ENCODE data around the gene NCEH1. TPM values are rescaled to one million over a fixed set of nuclear protein-coding genes. Genes with fewer than 3 reads are reported as not detected.

Gene NCEH1
- total and polyA plus RNA-seq, 2 of the 4 experiments (the other 2 are of a cell fraction): 22.3 to 23.3 TPM

DNA sequence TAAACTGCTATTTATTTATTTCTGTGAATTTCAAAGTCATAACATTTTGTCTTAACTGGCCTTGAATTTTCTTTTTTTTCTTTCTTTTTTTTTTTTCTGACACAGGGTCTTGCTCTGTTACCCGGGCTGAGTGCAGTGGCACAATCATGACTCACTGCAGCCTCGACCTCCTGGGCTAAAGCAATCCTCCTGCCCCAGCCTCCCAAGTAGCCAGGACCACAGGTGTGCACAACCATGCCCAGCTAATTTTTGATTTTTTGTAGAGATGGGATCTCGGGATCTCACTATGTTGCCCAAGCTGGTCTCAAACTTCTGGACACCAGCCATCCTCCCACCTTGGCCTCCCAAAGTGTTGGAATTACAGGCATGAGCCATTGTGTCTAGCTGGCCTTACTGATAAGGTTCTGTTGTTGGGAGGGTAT, 110.2 kb downstream of the NCEH1 start:
- Histone ChIP-seq H3K79me1 (ENCODE audit: low read depth in 1 of 2, low read length in 2 of 2) (no peaks in the 10 kb centered on the region), H2AFZ (replicated peaks; ENCODE audit: low read length, poor library complexity) (no peak overlapping the region), H3K27ac (ENCODE audit: insufficient read depth, low read length) (no peak overlapping the region), H3K9me1 (ENCODE audit: insufficient read depth, low read length) (no peaks in the 10 kb centered on the region), H3K27me3 (ENCODE audit: control insufficient read depth, insufficient read depth, low read length) (no peaks in the 10 kb centered on the region), H2BK20ac (ENCODE audit: low read depth, low read length) (no peak overlapping the region), H3K4me3 (ENCODE audit: insufficient read depth, low read depth, low read length) (no peak overlapping the region), H3K56ac (ENCODE audit: extremely low read depth, insufficient read depth, low read length) (no peak overlapping the region), H4K20me1 (ENCODE audit: insufficient read depth, low read length) (no peaks in the 10 kb centered on the region), H3K9ac (ENCODE audit: low read depth, low read length) (no peak overlapping the region), H2BK5ac (ENCODE audit: low read depth, low read length, poor library complexity, severe bottlenecking) (no peak overlapping the region), H3K23ac (ENCODE audit: low read depth, low read length) (no peak overlapping the region), H2BK120ac (ENCODE audit: low read depth, low read length) (no peak overlapping the region), H2BK15ac (ENCODE audit: low read depth, low read length) (no peak overlapping the region), H2AK9ac (replicated peaks; ENCODE audit: low read depth, low read length, poor library complexity) (no peak overlapping the region), H4K91ac (ENCODE audit: insufficient read depth, low read depth, low read length) (no peak overlapping the region), H4K5ac (ENCODE audit: low read depth, low read length) (no peak overlapping the region), H3K14ac (replicated peaks; ENCODE audit: low read depth, low read length) (no peak overlapping the region), H3K9me3 (ENCODE audit: control insufficient read depth, insufficient read depth, low read length) (no peaks in the 10 kb centered on the region), H4K8ac (ENCODE audit: low read depth in 2 of 2, low read length in 2 of 2) (no peak overlapping the region), H3K4me2 (ENCODE audit: low read depth, low read length) (no peak overlapping the region), H3K36me3 (ENCODE audit: control insufficient read depth, insufficient read depth, low read length) (no peaks in the 10 kb centered on the region), H3K4ac (ENCODE audit: low read depth, low read length) (no peak overlapping the region), H3K4me1 (ENCODE audit: control insufficient read depth, insufficient read depth, low read length) (no peaks in the 10 kb centered on the region), H3K18ac (ENCODE audit: low read depth, low read length) (no peak overlapping the region), H2AK5ac (ENCODE audit: low read depth, low read length) (no peak overlapping the region)
- in situ Hi-C loops (cut with MboI; ENCODE audit: low sequenced_read_pairs) (no loop called here), dilution Hi-C loops (cut with HindIII; ENCODE audit: low sequenced_read_pairs, unreplicated experiment) (no loop called here), intact Hi-C loops (cut with micrococcal nuclease) (no loop called here)
- ChIA-PET POLR2A (ENCODE audit: unreplicated experiment) (no interaction called here), CTCF (interaction anchor here (0.6 kb wide), 1 partner anchor 242 kb away, joined by 3 read pairs; no protein-coding TSS in a partner anchor)
- BruUV-seq (replicated peaks): no TSS peak
- no CpG with 5 or more reads among the region's 3 CpGs for WGBS, 2 experiments (ENCODE audit: extremely low coverage in 2 of 2, insufficient read length in 1 of 2)
- DNase-seq (no peak), ATAC-seq (ENCODE audit: low read depth) (no peak)
- TF ChIP-seq POLR2A (IDR thresholded peaks at IDR 0.05; ENCODE audit: low read depth, low read length) (no peak), CEBPB (IDR thresholded peaks at IDR 0.05; ENCODE audit: low read depth, low read length) (no peak), FOS (IDR thresholded peaks at IDR 0.05; ENCODE audit: low read depth, low read length) (no peak), MAZ (IDR thresholded peaks at IDR 0.05; ENCODE audit: borderline replicate concordance, low read depth, low read length) (no peak), RFX5 (IDR thresholded peaks at IDR 0.05; ENCODE audit: low read depth, low read length) (no peak), MXI1 (IDR thresholded peaks at IDR 0.05; ENCODE audit: borderline replicate concordance, low read depth, low read length) (no peak), RAD21 (IDR thresholded peaks at IDR 0.05; ENCODE audit: low read length) (no peak), RCOR1 (IDR thresholded peaks at IDR 0.05; ENCODE audit: insufficient replicate concordance, low read length) (no peak)
- TF ChIP-seq, protein P1, sequence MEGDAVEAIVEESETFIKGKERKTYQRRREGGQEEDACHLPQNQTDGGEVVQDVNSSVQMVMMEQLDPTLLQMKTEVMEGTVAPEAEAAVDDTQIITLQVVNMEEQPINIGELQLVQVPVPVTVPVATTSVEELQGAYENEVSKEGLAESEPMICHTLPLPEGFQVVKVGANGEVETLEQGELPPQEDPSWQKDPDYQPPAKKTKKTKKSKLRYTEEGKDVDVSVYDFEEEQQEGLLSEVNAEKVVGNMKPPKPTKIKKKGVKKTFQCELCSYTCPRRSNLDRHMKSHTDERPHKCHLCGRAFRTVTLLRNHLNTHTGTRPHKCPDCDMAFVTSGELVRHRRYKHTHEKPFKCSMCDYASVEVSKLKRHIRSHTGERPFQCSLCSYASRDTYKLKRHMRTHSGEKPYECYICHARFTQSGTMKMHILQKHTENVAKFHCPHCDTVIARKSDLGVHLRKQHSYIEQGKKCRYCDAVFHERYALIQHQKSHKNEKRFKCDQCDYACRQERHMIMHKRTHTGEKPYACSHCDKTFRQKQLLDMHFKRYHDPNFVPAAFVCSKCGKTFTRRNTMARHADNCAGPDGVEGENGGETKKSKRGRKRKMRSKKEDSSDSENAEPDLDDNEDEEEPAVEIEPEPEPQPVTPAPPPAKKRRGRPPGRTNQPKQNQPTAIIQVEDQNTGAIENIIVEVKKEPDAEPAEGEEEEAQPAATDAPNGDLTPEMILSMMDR (conservative IDR thresholded peaks at IDR 0.05; ENCODE audit: low read depth, low read length): no peak
- TF ChIP-seq, protein P2, sequence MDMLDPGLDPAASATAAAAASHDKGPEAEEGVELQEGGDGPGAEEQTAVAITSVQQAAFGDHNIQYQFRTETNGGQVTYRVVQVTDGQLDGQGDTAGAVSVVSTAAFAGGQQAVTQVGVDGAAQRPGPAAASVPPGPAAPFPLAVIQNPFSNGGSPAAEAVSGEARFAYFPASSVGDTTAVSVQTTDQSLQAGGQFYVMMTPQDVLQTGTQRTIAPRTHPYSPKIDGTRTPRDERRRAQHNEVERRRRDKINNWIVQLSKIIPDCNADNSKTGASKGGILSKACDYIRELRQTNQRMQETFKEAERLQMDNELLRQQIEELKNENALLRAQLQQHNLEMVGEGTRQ (IDR thresholded peaks at IDR 0.05; ENCODE audit: low read depth, low read length): no peak

Measured in IMR-90 (cell line).